ENCODE measurements around the gene IL1R1.
"Not testable (repeated sequence)": the region's sequence is repeated elsewhere in the genome, so short reads cannot be mapped to it uniquely, and the experiment has no call there.

IL1R1 gene

GRCh38 chr2:102141970-102142828 lies at the start of gene IL1R1:
IL1R1 (plus strand) TSS chr2:102142746; CDS start chr2:102157725, 14,979 bp downstream.
- DNase-seq: no peak

DNA sequence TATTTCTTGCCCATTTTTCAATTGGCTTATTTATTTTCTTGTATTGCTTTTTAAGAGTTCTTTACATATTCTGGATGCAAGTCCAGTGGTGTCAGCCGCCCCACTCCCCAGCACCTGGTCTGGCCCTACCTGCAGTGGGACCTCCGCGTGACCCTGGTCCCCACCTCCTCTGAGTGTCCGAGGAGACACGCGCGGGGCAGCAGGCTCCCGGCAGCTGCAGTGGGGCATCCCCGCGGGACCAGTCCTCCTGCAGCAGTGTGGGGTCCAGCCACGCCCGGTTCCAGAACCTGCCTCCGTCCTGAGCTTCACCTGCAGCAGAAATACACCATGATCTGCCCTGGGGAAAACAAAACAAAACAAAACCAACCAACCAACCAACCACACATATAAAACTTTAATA lies 48.9 kb upstream of the IL1R1 start:
- no peak for DNase-seq

- DNase-seq: no peak
These were observed 47.6 kb upstream of the IL1R1 start for GRCh38 chr2:102094917-102095316.

GRCh38 chr2:102096103-102096502 lies 46.4 kb upstream of the IL1R1 start:
- no peak for DNase-seq

DNA sequence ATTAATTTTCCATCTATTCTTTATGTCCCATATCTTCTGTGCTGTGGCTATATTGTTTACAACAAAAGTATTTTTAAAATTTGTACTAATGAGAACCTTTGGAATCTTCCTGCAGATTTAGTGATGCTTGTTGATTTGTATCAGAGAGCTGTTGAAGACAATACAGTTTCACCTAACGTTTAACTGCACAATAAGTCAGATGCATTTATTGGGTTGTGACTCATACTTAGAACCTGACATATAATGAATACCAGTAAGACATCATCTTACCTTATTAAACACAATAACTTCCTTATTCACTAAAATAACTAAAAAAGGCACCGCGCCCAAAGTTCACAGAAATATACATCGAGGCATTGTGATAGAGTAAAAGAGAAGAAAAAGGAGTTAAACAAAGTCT lies 43.8 kb upstream of the IL1R1 start:
- no peak for DNase-seq

DNA sequence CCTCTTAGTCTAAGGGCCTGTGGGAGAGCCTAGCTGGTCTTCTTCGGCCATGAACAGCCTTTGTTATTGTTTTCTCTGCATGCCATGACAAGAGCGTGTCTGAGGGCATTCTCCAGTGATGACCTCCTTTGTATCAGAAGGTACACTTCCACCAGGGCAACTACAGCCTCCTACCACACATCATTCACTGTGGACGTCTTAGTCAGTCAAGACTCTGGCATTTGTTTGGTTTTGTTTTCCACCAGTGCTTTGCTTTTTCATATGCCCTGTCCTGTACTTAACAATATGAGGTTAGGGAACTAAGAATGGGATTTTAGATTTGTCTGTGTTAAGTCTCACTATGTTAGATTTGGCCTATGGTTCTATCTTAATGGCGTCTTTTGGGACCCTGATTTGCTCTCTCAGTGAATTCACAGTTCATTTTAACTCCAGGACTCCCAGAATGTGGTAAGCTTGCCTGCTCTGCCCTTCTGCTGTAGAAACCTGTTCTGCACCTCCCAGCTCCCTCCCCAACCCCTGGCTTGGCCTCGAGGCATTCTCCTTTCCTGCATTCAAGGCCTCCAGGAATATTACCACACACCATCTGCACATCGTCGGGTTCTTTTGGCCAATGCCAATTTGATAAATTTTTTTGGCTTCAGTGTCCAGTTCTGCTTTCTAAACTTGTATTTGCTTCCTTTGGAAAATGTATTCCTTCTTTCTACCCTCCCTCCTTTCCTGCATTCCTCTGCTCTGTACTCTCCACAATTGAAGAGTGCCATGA lies 42.8 kb upstream of the IL1R1 start:
- DNase-seq: no peak

DNA sequence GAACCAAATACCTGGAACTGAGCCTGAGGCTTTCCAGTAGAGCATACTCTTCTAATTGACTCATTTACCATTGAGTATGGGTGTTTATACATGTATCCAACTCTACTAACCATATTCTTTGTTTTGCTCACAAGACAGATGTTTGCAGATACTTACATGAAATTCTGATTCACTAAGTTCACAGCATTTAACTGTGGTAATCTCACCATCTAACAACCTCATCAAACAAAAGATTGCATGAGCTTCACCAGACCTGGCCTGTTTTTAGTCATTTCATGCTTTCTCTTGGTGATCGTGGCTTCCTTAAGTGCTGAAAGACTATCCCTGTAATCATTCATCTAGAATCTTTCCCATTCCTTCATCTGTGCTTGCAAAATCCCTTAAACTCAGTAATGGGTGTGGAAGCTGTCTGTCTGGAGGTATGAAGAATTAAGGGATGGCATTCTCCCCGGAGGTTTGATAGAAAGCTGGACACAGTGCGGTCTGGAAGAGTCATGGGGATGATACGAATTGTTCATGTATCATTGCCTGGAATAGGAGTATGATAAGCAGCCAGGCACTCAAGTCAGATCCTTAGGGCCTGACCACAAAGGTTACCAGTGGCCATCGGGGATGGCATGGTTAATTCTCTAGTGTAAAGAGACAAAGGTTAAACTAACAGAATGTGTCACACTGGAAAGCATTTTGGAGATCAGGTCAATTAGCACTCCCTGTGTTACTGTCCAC lies 42.0 kb upstream of the IL1R1 start:
- no peak for DNase-seq

DNA sequence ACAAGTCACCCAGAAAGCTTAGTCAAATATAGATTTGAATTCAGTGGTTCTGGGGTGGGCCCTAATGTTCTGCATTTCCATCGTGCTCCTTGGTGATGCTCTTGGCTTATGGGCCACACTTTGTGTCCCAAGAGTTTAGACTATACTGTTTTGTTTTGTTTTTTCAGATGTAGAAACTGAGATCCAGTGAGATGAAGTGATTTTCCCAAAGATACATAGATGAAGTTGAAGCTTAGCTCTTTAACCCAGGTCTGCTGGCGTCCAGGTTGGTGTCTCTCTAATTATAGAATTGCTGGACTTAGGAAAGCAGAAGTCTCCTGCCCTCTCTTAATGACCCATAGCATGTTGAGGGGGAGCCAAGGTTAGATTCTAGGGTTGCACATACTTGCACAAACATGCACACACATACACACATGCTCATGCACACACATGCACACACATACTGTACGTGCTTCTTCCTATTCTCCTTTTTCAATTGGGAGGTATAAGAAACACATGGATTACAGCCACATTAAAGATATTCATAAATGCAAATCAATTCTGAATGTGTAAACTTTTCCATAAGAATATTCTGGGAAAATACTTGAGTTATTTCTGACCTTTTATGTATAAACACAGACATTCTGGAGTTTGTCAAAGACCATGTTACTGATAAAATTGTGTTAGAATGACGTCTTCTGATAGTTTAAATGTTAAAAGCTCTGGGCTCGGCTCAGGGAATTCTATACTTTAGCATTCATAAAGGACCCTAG lies 41.3 kb upstream of the IL1R1 start:
- no peak for DNase-seq

DNA sequence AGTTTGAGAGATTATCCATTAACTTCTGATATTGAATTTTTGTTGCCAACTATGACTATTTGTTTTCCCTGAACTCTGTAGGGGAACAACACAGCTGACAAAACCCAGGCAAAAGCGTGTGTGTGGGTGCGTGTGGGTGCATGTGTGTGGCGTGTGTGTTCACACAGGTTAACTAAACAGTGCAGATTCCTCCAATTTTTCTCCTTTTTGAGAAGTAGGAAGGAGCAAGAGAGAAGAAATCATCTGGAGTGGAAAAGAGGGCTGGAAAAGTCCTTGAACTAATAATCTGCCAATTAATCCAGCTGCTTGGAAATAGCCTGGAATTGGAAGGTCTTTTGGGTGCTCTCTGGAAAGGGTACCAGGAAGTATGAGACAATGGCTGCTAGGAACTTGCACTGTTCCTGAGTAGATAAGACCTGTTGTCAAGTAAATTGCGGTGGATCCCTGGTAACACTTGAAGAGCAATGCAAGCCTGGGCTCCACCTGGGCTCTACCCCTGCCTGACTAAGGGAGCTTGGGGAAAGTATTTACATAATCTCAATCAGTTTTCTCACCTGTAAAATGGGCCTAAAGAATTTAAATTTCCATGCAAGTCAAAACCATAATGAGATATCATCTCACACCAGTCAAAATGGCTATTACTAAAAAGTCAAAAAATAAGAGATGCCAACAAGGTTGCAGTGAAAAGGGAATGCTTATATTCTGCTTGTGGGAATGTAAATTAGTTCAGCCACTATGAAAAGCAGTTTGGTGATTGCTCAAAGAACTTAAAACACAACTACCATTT lies 40.5 kb upstream of the IL1R1 start:
- DNase-seq: no peak

DNA sequence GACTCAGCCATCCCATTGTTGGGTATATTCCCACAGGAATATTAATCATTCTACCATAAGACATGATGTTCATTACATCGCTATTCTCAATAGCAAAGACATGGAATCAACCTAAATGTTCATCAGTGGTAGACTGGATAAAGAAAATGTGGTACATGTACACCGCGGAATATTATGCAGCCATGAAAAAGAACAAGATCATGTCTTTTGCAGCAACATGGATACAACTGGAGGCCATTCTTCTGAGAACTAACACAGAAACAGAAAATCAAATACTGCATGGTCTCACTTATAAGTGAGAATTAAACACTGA lies 40.0 kb upstream of the IL1R1 start:
- not testable (repeated sequence) for DNase-seq

GRCh38 chr2:102103284-102103683 lies 39.3 kb upstream of the IL1R1 start:
- DNase-seq: no peak

- DNase-seq: no peak
These were observed 38.3 kb upstream of the IL1R1 start for GRCh38 chr2:102103992-102104871.

GRCh38 chr2:102106133-102106556 lies 36.4 kb upstream of the IL1R1 start:
- no peak for DNase-seq

GRCh38 chr2:102106813-102107740 lies 35.5 kb upstream of the IL1R1 start:
- DNase-seq: not testable (repeated sequence)

DNA sequence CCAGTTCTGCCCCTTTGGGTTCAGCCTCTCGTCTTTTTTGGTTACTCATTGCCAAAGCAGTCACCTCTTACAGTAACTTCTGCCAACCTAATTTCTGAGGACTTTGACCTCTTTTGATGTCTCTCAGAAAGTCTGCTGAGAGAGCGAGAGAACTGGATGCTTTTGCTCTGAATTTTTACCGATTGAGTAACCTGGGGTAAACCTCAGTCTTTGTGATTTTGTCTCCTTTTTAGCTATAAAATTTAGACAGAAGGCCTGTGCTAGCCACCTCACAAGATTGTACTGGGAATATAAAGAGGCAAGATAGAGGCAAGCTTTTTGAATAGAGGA lies 34.8 kb upstream of the IL1R1 start:
- no peak for DNase-seq

DNA sequence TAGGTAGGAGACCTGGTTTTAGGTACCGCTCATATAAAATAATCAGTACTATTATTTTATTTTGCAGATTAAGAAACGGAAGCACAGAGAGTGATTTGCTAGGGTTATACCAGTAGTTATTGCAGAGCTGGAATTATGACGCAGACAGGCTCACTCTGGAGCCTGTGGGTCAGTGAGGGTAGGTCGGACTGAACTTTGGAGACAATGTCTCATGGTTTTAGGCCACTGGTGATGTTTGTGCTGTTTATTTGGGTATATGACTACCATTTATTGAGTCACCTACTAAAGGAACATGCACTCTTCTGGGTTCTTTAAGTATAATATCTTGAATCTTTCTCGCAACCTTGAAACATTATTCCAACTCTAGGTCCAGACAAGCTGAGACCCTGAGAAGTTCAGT lies 33.5 kb upstream of the IL1R1 start:
- DNase-seq: no peak

- DNase-seq: no peak
These were observed 32.4 kb upstream of the IL1R1 start for GRCh38 chr2:102110171-102110570.

DNA sequence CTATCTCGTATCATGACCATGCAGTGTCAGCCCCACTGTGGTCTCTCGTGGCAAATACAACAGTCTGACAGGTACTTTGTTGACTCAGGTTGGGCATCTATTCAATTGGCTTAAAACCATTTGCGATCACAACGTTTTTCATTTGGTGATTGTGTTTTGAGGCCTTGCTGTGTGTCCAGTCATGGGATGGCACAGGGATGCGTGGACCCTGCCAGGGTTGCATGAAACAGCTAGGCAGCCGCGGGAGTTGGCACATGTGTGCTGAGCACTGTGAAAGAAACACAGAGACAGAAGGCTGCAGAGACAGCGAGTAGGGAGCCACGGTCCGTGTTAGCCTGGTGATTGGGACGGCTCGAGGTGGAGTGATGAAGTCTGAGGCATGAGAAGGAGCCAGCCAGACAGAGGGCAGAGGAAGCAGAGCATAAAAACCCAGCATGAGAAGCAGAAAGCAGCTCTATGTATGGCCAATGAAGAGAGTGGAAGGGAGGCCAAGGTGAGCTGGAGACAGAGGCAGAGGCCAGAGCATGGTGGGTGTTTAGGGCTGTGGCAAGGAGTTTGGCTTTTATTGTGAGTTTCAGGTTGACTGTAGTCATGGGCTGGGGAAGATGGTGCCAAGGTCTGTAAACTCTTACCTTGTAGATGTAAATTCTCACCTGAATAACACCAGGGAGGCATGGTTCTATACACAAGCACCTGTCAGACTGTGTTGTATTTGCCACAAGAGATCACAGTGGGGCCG lies 31.8 kb upstream of the IL1R1 start:
- DNase-seq: no peak

- no peak for DNase-seq
These were observed 30.7 kb upstream of the IL1R1 start for GRCh38 chr2:102111823-102112222.
